Keratinocyte (primary cell): ENCODE data around the gene GLS. TPM values are rescaled to one million over a fixed set of nuclear protein-coding genes. Genes with fewer than 3 reads are reported as not detected.

ENCODE experiments used
- DNase-seq: peaks from one replicate; pipeline ENCODE4 v3.0.0-alpha.2; 2011; ENCODE audit warnings: low read depth, missing footprints, low spot score
- FAIRE-seq: peaks from 2 replicates; lab custom pipeline; 2011; peaks lifted over from hg19 to GRCh38; lab: Jason Lieb, UNC
- H2AFZ ChIP-seq: 2 replicates; pipeline ENCODE4 v1.6.0; 2012; ENCODE audit warnings: low read length, control low read depth, inconsistent platforms; ENCODE audit not compliant: control insufficient read depth
- H3K27ac ChIP-seq: 2 replicates; pipeline ENCODE4 v1.5.1; 2011; ENCODE audit warnings: low read length; ENCODE audit not compliant: control insufficient read depth, insufficient read depth
- H3K27me3 ChIP-seq: 3 replicates; pipeline ENCODE4 v1.6.0; 2011; ENCODE audit warnings: low read length; ENCODE audit not compliant: control insufficient read depth, insufficient read depth; ENCODE audit errors: extremely low read depth
- H3K36me3 ChIP-seq, 2 experiments: 2 replicates in 1 of 2; 3 replicates in 1 of 2; pipeline ENCODE4 v1.5.1; 2011; ENCODE audit warnings: low read length in 2 of 2, mild to moderate bottlenecking in 1 of 2; ENCODE audit not compliant: control insufficient read depth in 2 of 2, insufficient read depth in 2 of 2; ENCODE audit errors: extremely low read depth in 1 of 2
- H3K4me1 ChIP-seq: 3 replicates; pipeline ENCODE4 v1.5.1; 2011; ENCODE audit warnings: low read length; ENCODE audit not compliant: control insufficient read depth, insufficient read depth; ENCODE audit errors: extremely low read depth
- H3K4me2 ChIP-seq: 3 replicates; pipeline ENCODE4 v1.6.0; 2011; ENCODE audit warnings: low read depth, low read length; ENCODE audit not compliant: control insufficient read depth, insufficient read depth; ENCODE audit errors: extremely low read depth
- H3K4me3 ChIP-seq, 3 experiments: fragments of 200-600 bp in 1 of 3; sonication (generic) in 1 of 3; 2 replicates in 2 of 3; 3 replicates in 1 of 3; pipeline ENCODE4 v1.5.1; 2011 to 2016; ENCODE audit warnings: low read length in 3 of 3, mild to moderate bottlenecking in 3 of 3, control low read depth in 2 of 3, inconsistent platforms in 1 of 3, low read depth in 1 of 3, mixed read lengths in 1 of 3, mixed run types in 1 of 3, moderate library complexity in 1 of 3; ENCODE audit not compliant: control insufficient read depth in 2 of 3, insufficient read depth in 2 of 3; ENCODE audit errors: extremely low read depth in 1 of 3
- H3K79me2 ChIP-seq: 2 replicates; pipeline ENCODE4 v1.6.0; 2012; ENCODE audit warnings: low read length; ENCODE audit not compliant: control insufficient read depth, insufficient read depth
- H3K9ac ChIP-seq: 3 replicates; pipeline ENCODE4 v1.6.0; 2011; ENCODE audit warnings: low read length; ENCODE audit not compliant: control insufficient read depth, insufficient read depth; ENCODE audit errors: extremely low read depth
- H3K9me1 ChIP-seq: 3 replicates; pipeline ENCODE4 v1.6.0; 2011; ENCODE audit warnings: low read length; ENCODE audit not compliant: control insufficient read depth, insufficient read depth; ENCODE audit errors: extremely low read depth
- H3K9me3 ChIP-seq: 2 replicates; pipeline ENCODE4 v1.5.1; 2012; ENCODE audit warnings: low read depth, low read length; ENCODE audit not compliant: control insufficient read depth
- H4K20me1 ChIP-seq: 3 replicates; pipeline ENCODE4 v1.6.0; 2011; ENCODE audit warnings: low read length; ENCODE audit not compliant: control insufficient read depth, insufficient read depth; ENCODE audit errors: extremely low read depth
- CTCF ChIP-seq, 3 experiments: IDR thresholded peaks in 1 of 3; conservative IDR thresholded peaks in 1 of 3; optimal IDR thresholded peaks in 1 of 3; 2 replicates in 2 of 3; 3 replicates in 1 of 3; pipeline versions ENCODE3 to v1.5.1; 2011; ENCODE audit warnings: low read length in 3 of 3, mild to moderate bottlenecking in 3 of 3, moderate library complexity in 2 of 3, control low read depth in 1 of 3, inconsistent platforms in 1 of 3; ENCODE audit not compliant: insufficient read depth in 2 of 3; ENCODE audit errors: extremely low read depth in 1 of 3
- EZH2 ChIP-seq: IDR thresholded peaks from one replicate; pipeline ENCODE4 v1.6.1; 2012; ENCODE audit warnings: inconsistent platforms, mild to moderate bottlenecking, low read length, moderate library complexity
- dilution Hi-C: fragments of 300-500 bp; cut with MboI; formaldehyde crosslinking; loops from one replicate; pipeline ENCODE4 v1.7.0; 2020; ENCODE audit warnings: low sequenced_read_pairs; ENCODE audit not compliant: extremely low pct_ligation_motif_present
- polyA plus RNA-seq, 5 experiments: library from polyadenylated mRNA; depleted of rRNA in 3 of 5; stranded (reverse) in 3 of 5; stranded (forward) in 1 of 5; unstranded in 1 of 5; fragments of >200 nt; gene quantifications; 1 replicate in 1 of 5; 2 replicates in 3 of 5; 3 replicates in 1 of 5; pipeline versions ENCODE4 v1.2.1 to v1.2.3, GENCODE V29; 2011 to 2012; ENCODE audit warnings: missing spikeins in 2 of 5, low read depth in 1 of 5, low replicate concordance in 1 of 5

The GLS gene
- polyA plus RNA-seq, 1 donor (not counting 4 experiments of a cell fraction or from before 2014, with no cell fraction given) = 130 TPM

GRCh38 chr2:190863946-190864345 lies 16.7 kb upstream of the GLS start:
- Histone ChIP-seq H3K36me3 (no peaks in the 10 kb centered on the region), H3K9me3 (no peaks in the 10 kb centered on the region), H4K20me1 (no peaks in the 10 kb centered on the region), H3K4me1 (peaks cover 15% of the 10 kb centered on the region), H3K27ac (no peak overlapping the region), H3K27me3 (no peaks in the 10 kb centered on the region), H3K4me2 (no peak overlapping the region), H2AFZ (no peak overlapping the region), H3K79me2 (no peaks in the 10 kb centered on the region), H3K9me1 (no peaks in the 10 kb centered on the region), H3K4me3 (no peak overlapping the region), H3K9ac (no peak overlapping the region)
- TF ChIP-seq EZH2 (no peak), CTCF (optimal IDR thresholded peaks at IDR 0.05 in 1 of 3, IDR thresholded peaks at IDR 0.05 in 1 of 3, conservative IDR thresholded peaks at IDR 0.05 in 1 of 3; ENCODE audit: extremely low read depth in 1 of 3, insufficient read depth in 2 of 3, low read length in 3 of 3) (no peak)
- no peak for FAIRE-seq
- DNase-seq = no peak
- dilution Hi-C loops = no loop called here

- DNase-seq (no peak), FAIRE-seq (no peak)
- TF ChIP-seq EZH2 (no peak), CTCF (optimal IDR thresholded peaks at IDR 0.05 in 1 of 3, IDR thresholded peaks at IDR 0.05 in 1 of 3, conservative IDR thresholded peaks at IDR 0.05 in 1 of 3; ENCODE audit: extremely low read depth in 1 of 3, insufficient read depth in 2 of 3, low read length in 3 of 3) (no peak)
- Histone ChIP-seq H3K36me3 (no peaks in the 10 kb centered on the region), H3K9me1 (no peaks in the 10 kb centered on the region), H3K79me2 (no peaks in the 10 kb centered on the region), H4K20me1 (no peaks in the 10 kb centered on the region), H3K27ac (no peak overlapping the region), H3K9me3 (no peaks in the 10 kb centered on the region), H3K4me1 (peaks cover 11% of the 10 kb centered on the region), H2AFZ (no peak overlapping the region), H3K9ac (no peak overlapping the region), H3K4me3 (no peak overlapping the region), H3K4me2 (no peak overlapping the region), H3K27me3 (no peaks in the 10 kb centered on the region)
- dilution Hi-C loops = no loop called here
These were observed 16.2 kb upstream of the GLS start for GRCh38 chr2:190864375-190864774.
